ENCODE results near the gene SH3RF3. TPM values are rescaled to one million over a fixed set of nuclear protein-coding genes. Genes with fewer than 3 reads are reported as not detected.

Gene SH3RF3
- total RNA-seq, 2 donors from 2014 or later = 37.4 to 61.7 TPM

- H3K27ac ChIP-seq = peak overlapping the region; percentile 68 to 77
Observed at GRCh38 chr2:109455731-109456691, 327.0 kb downstream of the SH3RF3 start.

GRCh38 chr2:109456776-109457175 is 327.8 kb downstream of the SH3RF3 start:
- no peak for DNase-seq (ENCODE audit: low spot score)
- no peak for ATAC-seq (ENCODE audit: insufficient number of reproducible peaks, low FRiP score, low read depth)
- H3K36me3 ChIP-seq = peaks cover 5% of the 10 kb centered on the region
- no peaks in the 10 kb centered on the region for H3K9me3 ChIP-seq
- H3K4me1 ChIP-seq (ENCODE audit: control insufficient read depth in 1 of 2, low read depth in 2 of 2) = peaks cover 26 to 65% of the 10 kb centered on the region in 2 donors
- no peak for TF ChIP-seq CTCF (IDR thresholded peaks at IDR 0.05)
- no peaks in the 10 kb centered on the region for H3K27me3 ChIP-seq (replicated peaks; ENCODE audit: insufficient read depth)
- peak overlapping the region; percentile 68 to 77 for H3K27ac ChIP-seq
- no peak overlapping the region for H3K4me3 ChIP-seq

More at GRCh38 chr2:109455731-109456691, 327.0 kb downstream of the SH3RF3 start:
- peaks cover 30 to 73% of the 10 kb centered on the region in 2 donors for H3K4me1 ChIP-seq (ENCODE audit: control insufficient read depth in 1 of 2, low read depth in 2 of 2)
- no peak for DNase-seq (ENCODE audit: low spot score)
- no peaks in the 10 kb centered on the region for H3K9me3 ChIP-seq
- H3K36me3 ChIP-seq = peaks cover 8% of the 10 kb centered on the region
- ATAC-seq (ENCODE audit: insufficient number of reproducible peaks, low FRiP score, low read depth) = no peak
- H3K4me3 ChIP-seq = no peak overlapping the region
- no peak for TF ChIP-seq CTCF (IDR thresholded peaks at IDR 0.05)
- H3K27me3 ChIP-seq (replicated peaks; ENCODE audit: insufficient read depth) = no peaks in the 10 kb centered on the region

- no peaks in the 10 kb centered on the region for H3K27me3 ChIP-seq (replicated peaks; ENCODE audit: insufficient read depth)
- H3K4me3 ChIP-seq = peak overlapping the region; percentile 24
- TF ChIP-seq CTCF (IDR thresholded peaks at IDR 0.05) = no peak
- peaks cover 25 to 59% of the 10 kb centered on the region in 2 donors for H3K4me1 ChIP-seq (ENCODE audit: control insufficient read depth in 1 of 2, low read depth in 2 of 2)
- no peak for DNase-seq (ENCODE audit: low spot score)
- ATAC-seq (ENCODE audit: insufficient number of reproducible peaks, low FRiP score, low read depth) = no peak
- peaks cover 5% of the 10 kb centered on the region for H3K36me3 ChIP-seq
- peak overlapping the region; percentile 68 to 77 for H3K27ac ChIP-seq
- no peaks in the 10 kb centered on the region for H3K9me3 ChIP-seq
Observed at GRCh38 chr2:109457366-109457765, 328.4 kb downstream of the SH3RF3 start.

GRCh38 chr2:109457794-109458193 is 328.8 kb downstream of the SH3RF3 start:
- DNase-seq (ENCODE audit: low spot score) (no peak), ATAC-seq (ENCODE audit: insufficient number of reproducible peaks, low FRiP score, low read depth) (no peak)

More at GRCh38 chr2:109457794-109458193, 328.8 kb downstream of the SH3RF3 start:
- H3K27ac ChIP-seq = peak overlapping the region; percentile 68 to 77
- no peaks in the 10 kb centered on the region for H3K9me3 ChIP-seq
- H3K4me1 ChIP-seq (ENCODE audit: control insufficient read depth in 1 of 2, low read depth in 2 of 2) = peaks cover 21 to 55% of the 10 kb centered on the region in 2 donors
- TF ChIP-seq CTCF (IDR thresholded peaks at IDR 0.05) = peak; percentile 38
- peaks cover 5% of the 10 kb centered on the region for H3K36me3 ChIP-seq
- no peaks in the 10 kb centered on the region for H3K27me3 ChIP-seq (replicated peaks; ENCODE audit: insufficient read depth)
- peak overlapping the region; percentile 24 for H3K4me3 ChIP-seq

Measured in thoracic aorta (tissue), 2 donors.